ACC112 (cell line): ENCODE data around the gene DEPDC1B.
"Not testable (repeated sequence)": the region's sequence is repeated elsewhere in the genome, so short reads cannot be mapped to it uniquely, and the experiment has no call there.

ENCODE experiments used
- H2AFZ ChIP-seq: fragments of 200-600 bp; sonication (generic); one replicate; pipeline ENCODE4 v1.6.0; 2017; ENCODE audit warnings: antibody characterized with exemption, low read length; ENCODE audit not compliant: unreplicated experiment
- H3K27ac ChIP-seq: fragments of 200-600 bp; sonication (generic); 2 replicates; pipeline ENCODE4 v1.5.1; 2014; ENCODE audit warnings: low read depth, mild to moderate bottlenecking, antibody characterized with exemption, low read length, moderate library complexity
- H3K27me3 ChIP-seq: fragments of 200-600 bp; sonication (generic); 2 replicates; pipeline ENCODE4 v1.6.1; 2014; ENCODE audit warnings: mild to moderate bottlenecking, antibody characterized with exemption, low read length, moderate library complexity, mixed read lengths; ENCODE audit not compliant: insufficient read depth
- H3K36me3 ChIP-seq: fragments of 200-600 bp; sonication (generic); 2 replicates; pipeline ENCODE4 v1.6.1; 2016; ENCODE audit warnings: mild to moderate bottlenecking, antibody characterized with exemption, low read length, moderate library complexity, mixed read lengths; ENCODE audit not compliant: insufficient read depth
- H3K4me1 ChIP-seq: fragments of 200-600 bp; sonication (generic); one replicate; pipeline ENCODE4 v1.6.1; 2016; ENCODE audit warnings: low read length, mixed read lengths; ENCODE audit not compliant: insufficient read depth, unreplicated experiment, control insufficient read depth
- H3K4me3 ChIP-seq: fragments of 200-600 bp; sonication (generic); 2 replicates; pipeline ENCODE4 v1.5.1; 2014; ENCODE audit warnings: mild to moderate bottlenecking, low read depth, low read length
- H3K79me2 ChIP-seq: fragments of 200-600 bp; sonication (generic); one replicate; pipeline ENCODE4 v1.6.0; 2016; ENCODE audit warnings: low read length; ENCODE audit not compliant: control insufficient read depth, unreplicated experiment, insufficient read depth

Gene DEPDC1B

GRCh38 chr5:60586307-60586901, 113.6 kb downstream of the DEPDC1B start:
- H3K27me3 ChIP-seq = no peaks in the 10 kb centered on the region
- no peaks in the 10 kb centered on the region for H3K36me3 ChIP-seq
- no peak overlapping the region for H3K4me3 ChIP-seq
- H2AFZ ChIP-seq = no peak overlapping the region
- no peak overlapping the region for H3K27ac ChIP-seq
- no peaks in the 10 kb centered on the region for H3K79me2 ChIP-seq
- no peaks in the 10 kb centered on the region for H3K4me1 ChIP-seq

DNA sequence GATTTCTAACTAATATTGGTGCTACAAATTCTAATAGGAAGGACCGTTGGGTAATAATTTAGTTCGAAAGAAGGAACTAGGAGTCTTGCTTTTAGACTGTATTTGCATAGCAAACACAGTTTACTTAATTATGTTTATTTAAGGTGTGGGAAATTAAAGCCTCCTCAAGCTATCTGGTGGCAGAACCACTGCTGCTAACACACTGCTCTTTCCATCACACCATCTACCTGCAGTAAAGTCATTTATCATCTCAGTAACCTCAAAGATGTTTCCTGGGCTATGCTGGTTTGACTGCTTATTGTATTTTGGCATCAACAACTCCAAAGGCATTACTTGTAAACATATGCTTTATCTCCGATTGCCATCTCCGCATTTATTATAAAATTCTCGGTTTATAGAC, 114.3 kb downstream of the DEPDC1B start:
- Histone ChIP-seq H3K27ac (no peak overlapping the region), H3K4me1 (no peaks in the 10 kb centered on the region), H2AFZ (no peak overlapping the region), H3K4me3 (no peak overlapping the region), H3K36me3 (no peaks in the 10 kb centered on the region), H3K27me3 (no peaks in the 10 kb centered on the region), H3K79me2 (no peaks in the 10 kb centered on the region)

DNA sequence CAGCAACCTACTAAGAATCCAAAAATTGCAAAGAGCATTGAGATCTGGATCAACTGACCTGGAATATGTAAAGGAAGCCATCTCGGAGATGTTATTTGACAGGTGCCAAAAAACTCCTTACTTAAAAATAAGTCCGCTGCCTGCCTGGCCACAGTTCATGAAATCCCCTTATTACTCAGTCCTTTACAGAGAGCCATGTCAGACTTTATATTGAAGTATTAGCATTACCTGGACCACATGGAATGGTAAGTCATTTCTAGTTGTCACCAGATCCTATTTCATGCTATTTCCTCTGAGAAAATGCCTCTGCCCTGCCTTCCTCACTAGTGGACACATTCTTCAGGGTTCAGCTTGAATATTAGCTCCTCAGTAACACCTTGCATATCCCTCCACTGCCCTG, 115.7 kb downstream of the DEPDC1B start:
- Histone ChIP-seq H3K4me1 (no peaks in the 10 kb centered on the region), H3K4me3 (no peak overlapping the region), H3K36me3 (no peaks in the 10 kb centered on the region), H3K79me2 (no peaks in the 10 kb centered on the region), H2AFZ (no peak overlapping the region), H3K27me3 (no peaks in the 10 kb centered on the region), H3K27ac (no peak overlapping the region)

GRCh38 chr5:60583616-60584015, 116.3 kb downstream of the DEPDC1B start:
- H3K36me3 ChIP-seq = no peaks in the 10 kb centered on the region
- no peak overlapping the region for H3K27ac ChIP-seq
- no peaks in the 10 kb centered on the region for H3K79me2 ChIP-seq
- H3K4me1 ChIP-seq = no peaks in the 10 kb centered on the region
- H3K27me3 ChIP-seq = no peaks in the 10 kb centered on the region
- H2AFZ ChIP-seq = no peak overlapping the region
- no peak overlapping the region for H3K4me3 ChIP-seq

- Histone ChIP-seq H3K27me3 (no peaks in the 10 kb centered on the region), H3K36me3 (no peaks in the 10 kb centered on the region), H2AFZ (no peak overlapping the region), H3K4me1 (no peaks in the 10 kb centered on the region), H3K79me2 (no peaks in the 10 kb centered on the region), H3K4me3 (no peak overlapping the region), H3K27ac (no peak overlapping the region)
Observed at GRCh38 chr5:60578315-60578714, 121.7 kb downstream of the DEPDC1B start.

DNA sequence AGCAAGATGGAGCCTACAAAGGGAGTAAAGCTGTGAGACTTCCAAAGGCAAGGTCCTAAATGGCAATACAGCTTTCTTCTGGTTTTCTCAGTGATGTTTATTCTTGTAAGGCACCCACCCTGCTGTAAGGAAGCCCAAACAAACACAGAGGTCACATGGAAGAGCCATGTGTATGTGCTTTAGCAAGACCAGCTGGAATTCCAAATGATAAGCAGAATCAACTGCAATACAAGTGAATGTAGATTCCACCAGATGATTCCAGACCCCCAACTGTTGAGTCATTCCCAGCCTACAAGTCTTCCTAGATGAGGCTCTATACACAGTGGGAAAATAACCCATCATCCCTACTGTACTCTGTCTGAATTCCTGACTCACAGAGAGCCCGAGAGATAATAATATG, 122.8 kb downstream of the DEPDC1B start:
- no peaks in the 10 kb centered on the region for H3K79me2 ChIP-seq
- H2AFZ ChIP-seq = no peak overlapping the region
- no peaks in the 10 kb centered on the region for H3K36me3 ChIP-seq
- no peak overlapping the region for H3K4me3 ChIP-seq
- H3K27ac ChIP-seq = no peak overlapping the region
- H3K27me3 ChIP-seq = no peaks in the 10 kb centered on the region
- H3K4me1 ChIP-seq = no peaks in the 10 kb centered on the region

DNA sequence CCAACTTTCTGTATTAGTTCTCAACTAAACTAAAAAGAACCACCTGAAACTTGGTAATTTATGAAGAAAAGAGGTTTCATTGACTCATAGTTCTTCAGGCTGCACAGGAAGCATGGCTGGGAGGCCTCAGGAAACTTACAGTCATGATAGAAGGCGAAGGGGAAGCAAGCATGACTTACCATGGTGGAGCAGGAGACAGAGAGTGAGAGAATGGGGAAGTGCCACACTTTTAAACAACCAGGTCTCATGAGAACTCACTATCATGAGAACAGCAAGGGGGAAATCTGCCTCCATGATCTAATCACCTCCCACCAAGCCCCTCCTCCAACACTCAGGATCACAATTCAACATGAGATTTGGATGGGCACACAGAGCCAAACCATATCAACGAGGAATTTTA, 123.5 kb downstream of the DEPDC1B start:
- H3K4me1 ChIP-seq = no peaks in the 10 kb centered on the region
- H3K4me3 ChIP-seq = no peak overlapping the region

DNA sequence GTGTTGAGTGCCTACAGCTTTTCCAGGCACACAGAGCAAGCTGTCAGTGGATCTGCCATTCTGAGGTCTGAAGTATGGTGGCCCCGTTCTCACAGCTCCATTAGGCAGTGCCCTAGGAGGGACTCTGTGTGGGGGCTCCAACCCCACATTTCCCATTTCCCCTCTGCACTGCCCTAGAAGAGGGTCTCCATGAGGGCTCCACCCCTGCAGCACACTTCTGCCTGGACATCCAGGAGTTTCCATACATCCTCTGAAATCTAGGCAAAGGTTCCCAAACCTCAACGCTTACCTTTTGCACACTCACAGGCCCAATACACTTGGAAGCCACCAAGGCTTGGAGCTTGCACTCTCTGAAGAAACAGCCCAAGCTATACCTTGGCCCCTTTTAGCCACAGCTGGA, 131.3 kb downstream of the DEPDC1B start:
- Histone ChIP-seq H2AFZ (no peak overlapping the region), H3K36me3 (no peaks in the 10 kb centered on the region), H3K27me3 (no peaks in the 10 kb centered on the region), H3K4me3 (no peak overlapping the region), H3K79me2 (no peaks in the 10 kb centered on the region), H3K4me1 (no peaks in the 10 kb centered on the region), H3K27ac (no peak overlapping the region)

More for the DNA sequence above, 123.5 kb downstream of the DEPDC1B start:
- Histone ChIP-seq H3K27me3 (no peaks in the 10 kb centered on the region), H3K79me2 (no peaks in the 10 kb centered on the region), H2AFZ (no peak overlapping the region), H3K27ac (no peak overlapping the region), H3K36me3 (no peaks in the 10 kb centered on the region)

GRCh38 chr5:60563696-60564324, 136.2 kb downstream of the DEPDC1B start:
- H3K4me1 ChIP-seq = no peaks in the 10 kb centered on the region
- no peak overlapping the region for H2AFZ ChIP-seq
- H3K79me2 ChIP-seq = no peaks in the 10 kb centered on the region
- H3K27ac ChIP-seq = no peak overlapping the region
- no peak overlapping the region for H3K4me3 ChIP-seq
- H3K27me3 ChIP-seq = no peaks in the 10 kb centered on the region
- H3K36me3 ChIP-seq = no peaks in the 10 kb centered on the region

DNA sequence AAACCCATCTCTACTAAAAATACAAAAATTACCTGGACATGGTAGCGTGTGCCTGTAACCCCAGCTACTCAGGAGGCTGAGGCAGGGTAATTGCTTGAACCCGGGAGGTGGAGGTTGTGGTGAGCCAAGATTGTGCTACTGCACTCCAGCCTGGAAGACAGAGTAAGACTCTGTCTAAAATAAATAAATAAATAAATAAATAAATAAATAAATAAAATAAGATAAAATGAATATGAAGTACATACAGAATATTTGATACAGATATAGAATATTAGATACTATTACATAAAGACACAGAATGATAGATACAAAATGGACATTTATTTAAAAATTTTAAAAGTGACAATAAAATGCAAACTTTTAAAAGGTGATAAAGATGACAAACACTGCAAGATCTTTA, 146.7 kb downstream of the DEPDC1B start:
- not testable (repeated sequence) for H2AFZ ChIP-seq, H3K27ac ChIP-seq, H3K4me3 ChIP-seq, H3K36me3 ChIP-seq, H3K27me3 ChIP-seq, H3K4me1 ChIP-seq, H3K79me2 ChIP-seq

DNA sequence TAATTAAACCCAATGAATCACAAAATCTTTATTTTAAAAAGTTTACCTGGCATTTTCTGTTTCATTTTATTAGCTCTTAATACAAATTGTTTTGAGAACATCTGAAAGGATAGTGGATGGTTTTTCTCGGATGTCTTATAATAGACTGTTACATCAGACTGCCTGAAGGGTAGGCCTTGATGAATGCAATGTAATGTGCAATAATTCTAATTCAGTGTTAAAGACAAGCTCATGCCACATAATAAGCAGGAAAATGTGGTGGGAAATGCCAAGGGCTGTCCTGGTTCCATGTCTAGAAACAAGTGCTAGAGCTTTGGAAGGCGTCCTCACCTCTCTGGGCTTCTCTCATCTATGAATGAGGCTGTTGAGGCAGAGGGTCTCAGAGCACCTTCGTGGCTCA, 148.1 kb downstream of the DEPDC1B start:
- Histone ChIP-seq H3K4me3 (no peak overlapping the region), H3K36me3 (no peaks in the 10 kb centered on the region), H3K27ac (no peak overlapping the region), H3K79me2 (no peaks in the 10 kb centered on the region), H3K4me1 (no peaks in the 10 kb centered on the region), H2AFZ (no peak overlapping the region), H3K27me3 (peaks cover 5% of the 10 kb centered on the region; the same call in 1 of the 2 replicates)
